Keratinocyte (primary cell): ENCODE results near the gene RRAS2. TPM values are rescaled to one million over a fixed set of nuclear protein-coding genes. Genes with fewer than 3 reads are reported as not detected.

Experiments used
- DNase-seq: peaks from one replicate; pipeline ENCODE4 v3.0.0-alpha.2; 2011; ENCODE audit warnings: low read depth, missing footprints, low spot score
- FAIRE-seq: peaks from 2 replicates; lab custom pipeline; 2011; peaks lifted over from hg19 to GRCh38; lab: Jason Lieb, UNC
- H2AFZ ChIP-seq: 2 replicates; pipeline ENCODE4 v1.6.0; 2012; ENCODE audit warnings: low read length, control low read depth, inconsistent platforms; ENCODE audit not compliant: control insufficient read depth
- H3K27ac ChIP-seq: 2 replicates; pipeline ENCODE4 v1.5.1; 2011; ENCODE audit warnings: low read length; ENCODE audit not compliant: control insufficient read depth, insufficient read depth
- H3K27me3 ChIP-seq: 3 replicates; pipeline ENCODE4 v1.6.0; 2011; ENCODE audit warnings: low read length; ENCODE audit not compliant: control insufficient read depth, insufficient read depth; ENCODE audit errors: extremely low read depth
- H3K36me3 ChIP-seq, 2 experiments: 2 replicates in 1 of 2; 3 replicates in 1 of 2; pipeline ENCODE4 v1.5.1; 2011; ENCODE audit warnings: low read length in 2 of 2, mild to moderate bottlenecking in 1 of 2; ENCODE audit not compliant: control insufficient read depth in 2 of 2, insufficient read depth in 2 of 2; ENCODE audit errors: extremely low read depth in 1 of 2
- H3K4me1 ChIP-seq: 3 replicates; pipeline ENCODE4 v1.5.1; 2011; ENCODE audit warnings: low read length; ENCODE audit not compliant: control insufficient read depth, insufficient read depth; ENCODE audit errors: extremely low read depth
- H3K4me2 ChIP-seq: 3 replicates; pipeline ENCODE4 v1.6.0; 2011; ENCODE audit warnings: low read depth, low read length; ENCODE audit not compliant: control insufficient read depth, insufficient read depth; ENCODE audit errors: extremely low read depth
- H3K4me3 ChIP-seq, 3 experiments: fragments of 200-600 bp in 1 of 3; sonication (generic) in 1 of 3; 2 replicates in 2 of 3; 3 replicates in 1 of 3; pipeline ENCODE4 v1.5.1; 2011 to 2016; ENCODE audit warnings: low read length in 3 of 3, mild to moderate bottlenecking in 3 of 3, control low read depth in 2 of 3, inconsistent platforms in 1 of 3, low read depth in 1 of 3, mixed read lengths in 1 of 3, mixed run types in 1 of 3, moderate library complexity in 1 of 3; ENCODE audit not compliant: control insufficient read depth in 2 of 3, insufficient read depth in 2 of 3; ENCODE audit errors: extremely low read depth in 1 of 3
- H3K79me2 ChIP-seq: 2 replicates; pipeline ENCODE4 v1.6.0; 2012; ENCODE audit warnings: low read length; ENCODE audit not compliant: control insufficient read depth, insufficient read depth
- H3K9ac ChIP-seq: 3 replicates; pipeline ENCODE4 v1.6.0; 2011; ENCODE audit warnings: low read length; ENCODE audit not compliant: control insufficient read depth, insufficient read depth; ENCODE audit errors: extremely low read depth
- H3K9me1 ChIP-seq: 3 replicates; pipeline ENCODE4 v1.6.0; 2011; ENCODE audit warnings: low read length; ENCODE audit not compliant: control insufficient read depth, insufficient read depth; ENCODE audit errors: extremely low read depth
- H3K9me3 ChIP-seq: 2 replicates; pipeline ENCODE4 v1.5.1; 2012; ENCODE audit warnings: low read depth, low read length; ENCODE audit not compliant: control insufficient read depth
- H4K20me1 ChIP-seq: 3 replicates; pipeline ENCODE4 v1.6.0; 2011; ENCODE audit warnings: low read length; ENCODE audit not compliant: control insufficient read depth, insufficient read depth; ENCODE audit errors: extremely low read depth
- EZH2 ChIP-seq: IDR thresholded peaks from one replicate; pipeline ENCODE4 v1.6.1; 2012; ENCODE audit warnings: inconsistent platforms, mild to moderate bottlenecking, low read length, moderate library complexity
- dilution Hi-C: fragments of 300-500 bp; cut with MboI; formaldehyde crosslinking; loops from one replicate; pipeline ENCODE4 v1.7.0; 2020; ENCODE audit warnings: low sequenced_read_pairs; ENCODE audit not compliant: extremely low pct_ligation_motif_present
- polyA plus RNA-seq, 5 experiments: library from polyadenylated mRNA; depleted of rRNA in 3 of 5; stranded (reverse) in 3 of 5; stranded (forward) in 1 of 5; unstranded in 1 of 5; fragments of >200 nt; gene quantifications; 1 replicate in 1 of 5; 2 replicates in 3 of 5; 3 replicates in 1 of 5; pipeline versions ENCODE4 v1.2.1 to v1.2.3, GENCODE V29; 2011 to 2012; ENCODE audit warnings: missing spikeins in 2 of 5, low read depth in 1 of 5, low replicate concordance in 1 of 5
- TF ChIP-seq, protein P1 (sequence below), 3 experiments: IDR thresholded peaks in 1 of 3; conservative IDR thresholded peaks in 1 of 3; optimal IDR thresholded peaks in 1 of 3; 2 replicates in 2 of 3; 3 replicates in 1 of 3; pipeline versions ENCODE3 to v1.5.1; 2011; ENCODE audit warnings: low read length in 3 of 3, mild to moderate bottlenecking in 3 of 3, moderate library complexity in 2 of 3, control low read depth in 1 of 3, inconsistent platforms in 1 of 3; ENCODE audit not compliant: insufficient read depth in 2 of 3; ENCODE audit errors: extremely low read depth in 1 of 3

RRAS2 gene
- polyA plus RNA-seq, 1 donor (not counting 4 experiments of a cell fraction or from before 2014, with no cell fraction given) = 99.3 TPM

DNA sequence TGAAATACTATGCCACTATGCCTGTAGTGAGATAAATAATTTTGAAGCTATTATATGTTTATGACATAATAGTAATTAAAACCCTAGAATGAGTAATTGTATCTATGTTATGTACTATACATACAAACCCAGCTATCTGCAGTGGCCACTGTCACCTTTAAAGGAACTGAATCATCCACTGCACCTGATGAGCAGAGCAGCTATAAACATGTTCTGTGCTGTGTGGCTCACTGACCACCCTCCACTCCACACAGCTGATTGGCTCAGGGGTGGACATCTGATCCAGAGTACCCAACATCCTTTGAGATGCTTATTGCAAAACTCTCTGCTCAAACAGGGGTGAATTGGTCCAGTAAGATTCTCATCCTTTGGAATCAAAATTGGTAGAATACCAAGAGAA lies 19.2 kb upstream of the RRAS2 start:
- TF ChIP-seq, protein P1, sequence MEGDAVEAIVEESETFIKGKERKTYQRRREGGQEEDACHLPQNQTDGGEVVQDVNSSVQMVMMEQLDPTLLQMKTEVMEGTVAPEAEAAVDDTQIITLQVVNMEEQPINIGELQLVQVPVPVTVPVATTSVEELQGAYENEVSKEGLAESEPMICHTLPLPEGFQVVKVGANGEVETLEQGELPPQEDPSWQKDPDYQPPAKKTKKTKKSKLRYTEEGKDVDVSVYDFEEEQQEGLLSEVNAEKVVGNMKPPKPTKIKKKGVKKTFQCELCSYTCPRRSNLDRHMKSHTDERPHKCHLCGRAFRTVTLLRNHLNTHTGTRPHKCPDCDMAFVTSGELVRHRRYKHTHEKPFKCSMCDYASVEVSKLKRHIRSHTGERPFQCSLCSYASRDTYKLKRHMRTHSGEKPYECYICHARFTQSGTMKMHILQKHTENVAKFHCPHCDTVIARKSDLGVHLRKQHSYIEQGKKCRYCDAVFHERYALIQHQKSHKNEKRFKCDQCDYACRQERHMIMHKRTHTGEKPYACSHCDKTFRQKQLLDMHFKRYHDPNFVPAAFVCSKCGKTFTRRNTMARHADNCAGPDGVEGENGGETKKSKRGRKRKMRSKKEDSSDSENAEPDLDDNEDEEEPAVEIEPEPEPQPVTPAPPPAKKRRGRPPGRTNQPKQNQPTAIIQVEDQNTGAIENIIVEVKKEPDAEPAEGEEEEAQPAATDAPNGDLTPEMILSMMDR (optimal IDR thresholded peaks at IDR 0.05 in 1 of 3, IDR thresholded peaks at IDR 0.05 in 1 of 3, conservative IDR thresholded peaks at IDR 0.05 in 1 of 3; ENCODE audit: extremely low read depth in 1 of 3, insufficient read depth in 2 of 3, low read length in 3 of 3) = no peak
- TF ChIP-seq EZH2 = no peak
- no peak overlapping the region for H3K9ac ChIP-seq
- H3K9me1 ChIP-seq = no peaks in the 10 kb centered on the region
- no peak overlapping the region for H3K4me2 ChIP-seq
- H3K36me3 ChIP-seq = no peaks in the 10 kb centered on the region
- no peak overlapping the region for H3K4me3 ChIP-seq
- no peaks in the 10 kb centered on the region for H3K27me3 ChIP-seq
- no peaks in the 10 kb centered on the region for H3K9me3 ChIP-seq
- H3K4me1 ChIP-seq = peaks cover 44% of the 10 kb centered on the region
- dilution Hi-C loops = no loop called here
- H4K20me1 ChIP-seq = no peaks in the 10 kb centered on the region
- no peaks in the 10 kb centered on the region for H3K79me2 ChIP-seq
- H2AFZ ChIP-seq = no peak overlapping the region
- H3K27ac ChIP-seq = no peak overlapping the region
- DNase-seq (no peak), FAIRE-seq (peak; percentile 46)

DNA sequence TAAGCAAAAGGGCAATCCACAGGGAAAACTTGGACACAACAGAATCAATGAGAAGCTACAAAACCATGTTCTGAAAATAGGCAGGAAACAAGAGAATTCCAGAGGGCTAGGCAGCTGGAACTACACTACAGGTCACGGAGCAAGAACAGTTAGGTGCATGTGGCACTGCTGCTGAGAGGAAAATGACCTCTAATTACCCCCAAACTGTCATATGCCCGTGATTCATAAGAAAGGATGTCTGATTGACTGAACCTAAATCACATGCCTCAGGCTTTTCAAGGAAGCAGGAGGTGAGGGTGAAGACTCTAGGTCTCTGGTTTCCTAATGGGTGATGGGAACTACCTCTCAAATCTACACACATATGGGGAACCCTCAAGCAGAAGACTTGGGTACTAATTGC lies 17.9 kb upstream of the RRAS2 start:
- Histone ChIP-seq H4K20me1 (no peaks in the 10 kb centered on the region), H3K27ac (no peak overlapping the region), H3K9ac (no peak overlapping the region), H3K9me1 (no peaks in the 10 kb centered on the region), H3K9me3 (no peaks in the 10 kb centered on the region), H3K36me3 (no peaks in the 10 kb centered on the region), H3K4me2 (no peak overlapping the region), H3K27me3 (no peaks in the 10 kb centered on the region), H3K4me3 (no peak overlapping the region), H3K4me1 (peaks cover 43% of the 10 kb centered on the region), H3K79me2 (no peaks in the 10 kb centered on the region), H2AFZ (no peak overlapping the region)
- no peak for TF ChIP-seq EZH2
- TF ChIP-seq, protein P1 (optimal IDR thresholded peaks at IDR 0.05 in 1 of 3, IDR thresholded peaks at IDR 0.05 in 1 of 3, conservative IDR thresholded peaks at IDR 0.05 in 1 of 3; ENCODE audit: extremely low read depth in 1 of 3, insufficient read depth in 2 of 3, low read length in 3 of 3) = no peak
- dilution Hi-C loops = no loop called here
- FAIRE-seq = no peak
- DNase-seq = no peak
